BLaER1 (cell line): ENCODE results near the gene GDPD2.
A peak's percentile ranks its signal among the peaks of the same experiment; 100 is the strongest.

Experiments
- H3K27ac ChIP-seq: shearing (Covaris generic); formaldehyde crosslinking; 2 replicates; pipeline ENCODE4 v1.8.1; 2022
- H3K27me3 ChIP-seq: shearing (Covaris generic); formaldehyde crosslinking; 2 replicates; pipeline ENCODE4 v1.8.1; 2022
- H3K36me3 ChIP-seq: shearing (Covaris generic); formaldehyde crosslinking; 2 replicates; pipeline ENCODE4 v1.8.1; 2022
- H3K4me1 ChIP-seq: shearing (Covaris generic); formaldehyde crosslinking; 2 replicates; pipeline ENCODE4 v1.8.1; 2022
- H3K4me2 ChIP-seq: shearing (Covaris generic); formaldehyde crosslinking; 2 replicates; pipeline ENCODE4 v1.8.1; 2022
- H3K4me3 ChIP-seq: shearing (Covaris generic); formaldehyde crosslinking; 2 replicates; pipeline ENCODE4 v1.8.1; 2022
- H3K9ac ChIP-seq: shearing (Covaris generic); formaldehyde crosslinking; 2 replicates; pipeline ENCODE4 v1.8.1; 2022
- H3K9me3 ChIP-seq: shearing (Covaris generic); formaldehyde crosslinking; 2 replicates; pipeline ENCODE4 v1.8.1; 2022
- H4K20me1 ChIP-seq: shearing (Covaris generic); formaldehyde crosslinking; 2 replicates; pipeline ENCODE4 v1.8.1; 2022
- Cebpa-rat ChIP-seq: shearing (Covaris generic); IDR thresholded peaks from 2 replicates; pipeline ENCODE4 v1.8.1; 2022

The GDPD2 gene

DNA sequence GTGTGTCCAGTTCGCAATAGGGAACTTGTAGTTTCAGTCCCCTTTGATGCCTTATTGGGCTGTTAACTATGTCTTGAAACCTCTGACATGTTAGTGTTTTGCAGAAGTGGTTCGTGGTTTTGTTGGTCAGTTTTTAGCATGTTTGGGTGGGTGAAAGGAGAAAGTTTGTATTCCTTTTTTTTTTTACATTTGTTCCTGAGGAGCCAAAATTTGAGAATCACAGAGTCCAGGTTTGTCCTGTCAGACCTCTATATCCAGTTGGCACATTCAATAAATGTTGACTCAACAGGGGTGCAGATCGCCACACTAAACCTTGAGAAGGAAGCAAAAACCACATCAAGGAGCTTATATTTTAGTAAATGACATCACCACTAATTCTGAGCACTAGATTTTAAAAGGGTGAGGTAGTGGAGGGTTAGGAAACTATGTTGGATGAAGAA, 47.8 kb downstream of the GDPD2 start:
- H3K27me3 ChIP-seq: peaks cover 49% of the 10 kb centered on the region
- H3K9me3 ChIP-seq: no peaks in the 10 kb centered on the region
- H3K36me3 ChIP-seq: peaks cover 20% of the 10 kb centered on the region; the same call in 1 of the 2 replicates
- peak overlapping the region; percentile 24 for H3K4me2 ChIP-seq
- no peak overlapping the region for H3K4me3 ChIP-seq
- peaks cover 24% of the 10 kb centered on the region for H3K4me1 ChIP-seq
- peaks cover 32% of the 10 kb centered on the region; the same call in 1 of the 2 replicates for H4K20me1 ChIP-seq
- no peak for TF ChIP-seq Cebpa-rat
- no peak overlapping the region for H3K9ac ChIP-seq
- H3K27ac ChIP-seq: no peak overlapping the region

DNA sequence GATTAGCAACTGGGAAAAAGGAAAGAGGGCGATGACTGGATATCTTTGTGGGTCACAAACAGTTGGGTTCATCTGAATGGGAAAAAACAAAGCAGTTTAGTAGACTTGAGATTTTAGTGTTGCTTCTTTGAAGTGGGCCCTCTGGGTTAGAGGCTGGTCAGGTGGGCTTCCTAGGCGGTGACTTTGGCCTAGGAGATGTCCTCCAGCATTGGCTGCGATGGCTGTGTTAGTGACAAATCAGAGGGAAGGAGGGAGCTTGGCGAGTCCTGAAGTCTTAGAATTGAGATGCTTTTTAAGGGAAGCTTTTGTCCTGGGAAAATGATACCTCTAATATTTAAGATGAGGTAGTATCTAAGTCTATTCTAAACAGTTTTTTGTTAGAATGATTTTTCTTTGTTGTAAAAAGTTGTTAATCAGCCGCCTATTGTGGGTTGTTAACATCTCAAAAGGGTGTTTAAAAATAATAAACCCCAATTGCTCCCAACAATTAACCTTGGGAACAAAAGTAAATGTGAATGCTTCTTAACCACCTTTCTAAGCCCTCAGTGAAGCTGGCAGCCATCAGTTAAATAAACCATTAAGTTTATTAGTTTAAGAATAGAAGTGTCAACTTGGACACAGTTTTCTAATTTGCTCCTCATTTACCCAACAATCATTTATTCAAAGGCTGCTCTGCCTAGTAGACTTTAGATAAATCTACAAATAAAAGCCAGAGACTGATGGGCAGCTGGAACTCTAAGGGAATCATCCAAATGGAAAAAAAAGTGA, 53.2 kb downstream of the GDPD2 start:
- Histone ChIP-seq H3K4me3 (no peak overlapping the region), H3K36me3 (peaks cover 31% of the 10 kb centered on the region), H3K27me3 (peaks cover 86% of the 10 kb centered on the region), H3K27ac (0 out of 2 replicates have a peak overlapping the region, but pooled peaks have one; percentile 36), H3K9me3 (no peaks in the 10 kb centered on the region), H3K4me2 (peak overlapping the region; percentile 25), H3K4me1 (peaks cover 44% of the 10 kb centered on the region), H3K9ac (no peak overlapping the region), H4K20me1 (peaks cover 62% of the 10 kb centered on the region)
- TF ChIP-seq Cebpa-rat: no peak

DNA sequence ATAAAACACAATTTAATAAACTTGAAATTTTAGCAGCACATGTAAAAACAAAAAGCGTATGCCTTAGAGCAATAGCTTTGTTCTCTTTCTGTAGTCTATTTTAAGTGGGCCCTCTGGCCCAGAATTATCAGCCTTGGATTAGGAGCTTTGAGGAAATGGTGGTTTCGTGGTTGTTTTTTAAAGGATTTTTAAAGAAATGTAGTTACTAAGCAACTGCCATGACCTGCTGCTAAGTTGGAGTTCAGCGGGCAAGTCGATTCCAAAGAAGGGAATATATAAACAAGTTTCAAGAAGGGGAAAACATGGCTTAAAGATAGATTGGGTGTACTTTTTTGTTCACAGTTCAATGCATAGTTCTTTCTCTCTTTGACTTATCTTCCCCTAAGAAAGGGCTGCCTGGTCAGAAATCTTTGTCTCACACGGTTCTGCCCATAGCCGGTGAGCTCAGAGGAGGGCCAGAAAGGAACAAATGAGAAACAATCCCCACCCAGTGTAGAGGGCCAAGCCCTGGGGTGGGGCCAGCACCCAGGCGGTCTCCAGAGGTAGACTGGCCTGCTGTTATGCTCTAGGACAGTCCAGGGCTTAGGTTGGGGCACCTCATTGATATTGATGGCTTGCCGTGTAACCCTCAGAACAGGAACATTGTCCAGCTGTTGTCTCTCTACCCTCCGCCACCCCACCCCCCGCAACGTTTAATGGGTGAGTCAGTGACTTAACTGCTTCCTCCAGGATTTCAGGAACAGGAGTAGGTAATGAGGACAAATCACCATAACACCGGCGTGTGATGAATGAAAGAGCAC, 54.0 kb downstream of the GDPD2 start:
- Histone ChIP-seq H3K4me1 (peaks cover 48% of the 10 kb centered on the region), H3K9me3 (no peaks in the 10 kb centered on the region), H3K4me2 (peak overlapping the region; percentile 25), H4K20me1 (peaks cover 69% of the 10 kb centered on the region), H3K4me3 (no peak overlapping the region), H3K27ac (peak overlapping the region; percentile 36), H3K9ac (no peak overlapping the region), H3K27me3 (peaks cover 87% of the 10 kb centered on the region), H3K36me3 (peaks cover 37% of the 10 kb centered on the region)
- TF ChIP-seq Cebpa-rat: no peak

DNA sequence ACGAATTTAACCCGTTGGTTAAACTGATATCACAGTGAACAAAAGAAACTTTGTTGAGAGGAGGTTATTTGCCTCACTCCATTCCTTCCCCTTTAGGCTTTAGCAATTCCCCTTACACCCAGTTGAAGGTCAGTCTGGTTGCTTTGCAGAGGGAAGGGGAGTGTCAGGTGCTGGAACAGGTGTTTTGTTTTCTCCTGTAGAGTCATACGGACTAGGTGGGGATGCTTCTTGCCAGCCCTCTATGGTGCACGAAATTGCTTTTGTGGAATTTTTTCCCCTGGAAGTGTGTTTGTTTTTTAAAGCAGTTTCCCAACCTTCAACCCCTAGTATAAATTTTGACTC, 54.6 kb downstream of the GDPD2 start:
- TF ChIP-seq Cebpa-rat: no peak
- Histone ChIP-seq H3K9ac (no peak overlapping the region), H3K27ac (peak overlapping the region; percentile 36; the same call in 1 of the 2 replicates), H3K36me3 (peaks cover 37% of the 10 kb centered on the region), H3K4me1 (peaks cover 49% of the 10 kb centered on the region), H3K27me3 (peaks cover 90% of the 10 kb centered on the region), H3K4me3 (no peak overlapping the region), H3K9me3 (no peaks in the 10 kb centered on the region), H4K20me1 (peaks cover 69% of the 10 kb centered on the region), H3K4me2 (no peak overlapping the region)

DNA sequence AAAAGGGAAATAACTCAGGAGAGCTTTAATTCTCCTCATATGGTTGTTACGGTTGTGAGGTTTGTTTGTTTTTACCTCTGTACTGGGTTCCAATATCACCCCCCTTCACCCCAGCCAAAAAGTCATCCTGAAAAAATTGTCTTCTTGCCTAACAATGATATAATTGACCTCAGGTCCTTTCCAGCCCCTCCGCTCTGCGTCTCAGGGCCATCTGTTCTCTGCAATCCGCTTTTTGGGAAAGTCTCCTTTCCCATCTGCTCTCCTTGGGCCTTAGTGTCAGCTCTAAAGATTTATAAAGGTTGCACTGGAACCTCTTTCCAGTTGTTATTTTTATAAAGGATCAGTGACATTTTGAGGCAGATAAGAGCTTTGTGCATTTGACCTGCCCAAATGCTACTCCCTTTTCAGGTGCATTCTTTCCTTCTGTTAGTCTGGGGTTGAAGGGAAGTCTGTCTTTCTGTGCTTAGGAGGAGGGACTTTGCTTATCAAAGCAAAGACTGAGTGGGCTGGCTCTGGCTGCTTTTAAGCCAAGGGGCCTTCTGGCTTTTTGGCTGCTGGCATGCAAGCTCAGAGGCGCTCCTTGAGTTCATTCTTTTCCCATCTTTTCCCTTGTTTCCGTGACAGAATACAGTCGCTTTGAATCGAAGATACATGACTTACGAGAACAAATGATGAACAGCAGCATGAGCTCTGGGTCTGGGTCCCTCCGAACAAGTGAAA, 55.6 kb downstream of the GDPD2 start:
- H3K9ac ChIP-seq: no peak overlapping the region
- peaks cover 95% of the 10 kb centered on the region for H3K27me3 ChIP-seq
- H3K4me3 ChIP-seq: no peak overlapping the region
- peaks cover 77% of the 10 kb centered on the region for H4K20me1 ChIP-seq
- no peak for TF ChIP-seq Cebpa-rat
- H3K36me3 ChIP-seq: peaks cover 45% of the 10 kb centered on the region
- peaks cover 59% of the 10 kb centered on the region for H3K4me1 ChIP-seq
- H3K9me3 ChIP-seq: no peaks in the 10 kb centered on the region
- no peak overlapping the region for H3K4me2 ChIP-seq
- no peak overlapping the region for H3K27ac ChIP-seq

DNA sequence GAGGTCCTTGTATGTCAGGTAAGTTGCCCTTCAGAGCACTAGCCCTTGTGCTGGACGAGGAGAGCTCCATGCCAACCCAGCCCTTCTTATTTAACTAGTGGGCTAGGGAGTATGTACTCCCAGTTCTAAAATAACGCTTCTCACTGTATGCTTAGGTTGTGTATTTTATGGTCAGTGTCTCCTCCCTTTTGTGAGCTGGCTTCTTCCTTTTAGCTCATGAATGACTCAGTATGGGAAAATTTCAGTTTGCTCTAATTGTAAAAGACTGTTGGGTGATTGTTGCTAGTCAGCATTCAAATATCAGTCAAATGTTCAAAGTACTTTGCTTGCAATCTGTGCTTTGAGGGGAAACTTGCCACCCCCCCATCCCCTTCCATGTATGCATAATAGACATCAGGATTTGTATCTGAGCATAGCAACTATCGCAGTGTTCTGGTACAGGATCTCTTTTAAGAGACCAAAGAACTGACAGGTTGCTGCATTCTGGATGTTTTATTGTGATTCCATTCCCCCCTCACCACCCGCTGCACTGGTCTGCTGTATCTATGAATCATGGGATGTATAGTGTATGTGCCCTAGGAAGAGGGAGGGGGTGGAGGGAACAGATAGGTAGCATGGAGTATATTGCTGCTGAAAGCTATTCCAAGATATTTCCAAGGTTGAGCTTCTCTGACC, 56.3 kb downstream of the GDPD2 start:
- H3K4me1 ChIP-seq: peaks cover 60% of the 10 kb centered on the region
- H3K9me3 ChIP-seq: no peaks in the 10 kb centered on the region
- H3K27ac ChIP-seq: no peak overlapping the region
- H3K4me3 ChIP-seq: no peak overlapping the region
- H3K36me3 ChIP-seq: peaks cover 52% of the 10 kb centered on the region
- TF ChIP-seq Cebpa-rat: no peak
- H4K20me1 ChIP-seq: peaks cover 80% of the 10 kb centered on the region
- H3K9ac ChIP-seq: no peak overlapping the region
- H3K4me2 ChIP-seq: no peak overlapping the region
- H3K27me3 ChIP-seq: peaks cover 97% of the 10 kb centered on the region

DNA sequence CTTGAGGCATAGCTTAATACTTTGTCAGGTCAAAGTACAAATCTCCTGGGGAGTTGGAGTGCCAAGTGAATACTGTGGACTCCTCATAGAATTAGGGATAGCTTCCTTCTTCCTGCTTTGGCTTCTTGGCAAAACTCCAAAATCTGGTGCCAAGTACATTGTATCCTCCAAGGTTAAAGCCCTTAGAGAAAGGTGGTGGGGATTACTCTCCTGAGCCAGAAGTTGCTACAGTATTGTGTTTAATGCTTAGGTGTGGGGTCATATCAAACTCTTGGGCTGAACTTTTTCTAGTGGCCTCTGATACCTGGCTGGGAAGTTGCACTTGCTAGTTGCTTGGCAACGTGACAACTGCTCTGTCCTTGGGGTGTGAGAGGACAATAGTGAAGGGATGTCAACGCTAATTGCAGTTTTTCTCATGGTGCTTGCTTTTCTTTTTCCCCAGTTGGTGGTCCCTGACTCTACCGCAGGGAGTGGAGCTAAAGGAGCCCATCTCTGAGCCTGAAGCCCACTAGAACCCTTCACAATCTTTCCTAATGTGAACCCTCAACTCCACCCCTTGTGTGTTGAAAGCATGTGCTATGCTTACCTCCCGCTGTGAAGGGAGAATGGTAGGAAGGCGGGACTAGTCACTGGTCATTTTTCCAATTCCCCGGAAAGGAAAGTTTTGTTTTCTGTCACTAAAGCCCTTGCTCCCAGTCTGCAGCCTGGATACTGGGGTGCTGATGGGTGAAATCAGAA, 57.0 kb downstream of the GDPD2 start:
- H3K27me3 ChIP-seq: peaks cover 99% of the 10 kb centered on the region
- no peak overlapping the region for H3K9ac ChIP-seq
- peaks cover 87% of the 10 kb centered on the region for H4K20me1 ChIP-seq
- TF ChIP-seq Cebpa-rat: no peak
- no peak overlapping the region for H3K4me3 ChIP-seq
- H3K36me3 ChIP-seq: peaks cover 58% of the 10 kb centered on the region
- H3K9me3 ChIP-seq: no peaks in the 10 kb centered on the region
- no peak overlapping the region for H3K27ac ChIP-seq
- peaks cover 60% of the 10 kb centered on the region for H3K4me1 ChIP-seq
- H3K4me2 ChIP-seq: no peak overlapping the region

DNA sequence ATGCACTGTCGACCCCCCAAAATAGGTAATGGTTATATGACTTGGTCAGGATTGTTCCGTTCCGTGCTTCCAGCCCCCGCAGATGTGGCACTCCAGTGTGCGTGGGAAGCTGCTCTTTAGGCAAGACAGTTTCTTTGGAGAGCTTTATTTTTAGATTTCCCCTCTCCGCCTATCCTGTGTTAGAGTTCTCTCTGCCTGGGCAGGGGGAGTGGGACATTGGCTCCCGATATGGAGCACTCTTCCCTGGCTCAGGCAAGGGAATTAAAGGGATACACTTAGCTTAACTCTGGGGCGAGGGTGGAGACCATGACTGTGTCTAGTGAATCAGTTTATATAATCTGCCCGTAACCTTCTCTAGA, 57.5 kb downstream of the GDPD2 start:
- Histone ChIP-seq H3K9ac (no peak overlapping the region), H3K36me3 (peaks cover 63% of the 10 kb centered on the region), H4K20me1 (peaks cover 88% of the 10 kb centered on the region), H3K27me3 (peaks cover 98% of the 10 kb centered on the region), H3K9me3 (no peaks in the 10 kb centered on the region), H3K4me1 (peaks cover 55% of the 10 kb centered on the region), H3K27ac (no peak overlapping the region), H3K4me3 (no peak overlapping the region), H3K4me2 (peak overlapping the region; percentile 27; the same call in 1 of the 2 replicates)
- TF ChIP-seq Cebpa-rat: no peak
